ENCODE measurements around the gene FPR1. TPM values are rescaled to one million over a fixed set of nuclear protein-coding genes. Genes with fewer than 3 reads are reported as not detected.
A peak's percentile ranks its signal among the peaks of the same experiment; 100 is the strongest.

The FPR1 gene
- total RNA-seq, 1 donor: 5.1 TPM

DNA sequence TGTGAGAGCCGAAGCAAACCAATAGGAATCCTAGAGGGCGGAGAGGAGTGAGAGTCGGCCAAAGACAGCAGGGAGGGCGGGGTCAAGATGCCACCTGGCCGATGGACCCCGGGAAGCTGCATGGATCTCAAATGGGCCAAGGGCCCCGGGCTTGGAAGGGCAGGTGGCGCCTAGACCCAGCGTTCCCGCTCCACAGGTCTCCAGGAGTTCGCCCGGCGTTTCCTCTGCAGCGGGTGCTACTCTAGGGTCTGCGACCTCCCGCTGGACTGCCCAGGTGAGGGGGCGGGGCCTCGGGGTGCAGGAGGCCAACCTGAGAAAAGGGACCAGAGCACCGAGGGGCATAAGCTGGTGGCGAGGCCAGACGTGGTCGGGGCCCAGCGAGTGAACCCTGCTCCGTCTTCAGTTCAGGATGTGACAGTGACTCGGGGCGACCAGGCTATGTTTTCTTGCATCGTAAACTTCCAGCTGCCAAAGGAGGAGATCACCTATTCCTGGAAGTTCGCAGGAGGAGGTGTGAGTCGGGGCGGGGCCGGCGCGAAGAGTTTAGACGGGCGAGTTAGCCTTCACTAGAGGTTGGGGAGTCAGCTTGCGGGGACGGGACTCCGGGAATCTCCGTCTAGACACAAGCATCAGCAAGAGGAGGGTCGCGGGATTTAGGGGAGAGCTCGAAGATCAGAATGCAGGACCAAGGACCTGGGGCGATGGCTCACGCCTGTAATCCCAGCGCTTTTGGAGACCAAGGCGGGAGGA, 48.7 kb downstream of the FPR1 start:
- Histone ChIP-seq H2AFZ (ENCODE audit: low read length) (no peak overlapping the region), H3K4me3 (ENCODE audit: insufficient read depth, low read length) (no peak overlapping the region), H3K79me2 (ENCODE audit: insufficient read depth, low read length) (peaks cover 24% of the 10 kb centered on the region), H3K27ac (ENCODE audit: low read depth, low read length) (peak overlapping the region; percentile 89), H4K20me1 (ENCODE audit: insufficient read depth, low read length) (peaks cover 24% of the 10 kb centered on the region), H3K36me3 (ENCODE audit: insufficient read depth, low read length) (peaks cover 74% of the 10 kb centered on the region), H3K4me1 (ENCODE audit: insufficient read depth, low read length) (peaks cover 13% of the 10 kb centered on the region), H3K27me3 (ENCODE audit: insufficient read depth, low read length) (no peaks in the 10 kb centered on the region), H3K9me3 (ENCODE audit: low read depth, low read length) (no peaks in the 10 kb centered on the region), H3K4me2 (ENCODE audit: insufficient read depth, low read length) (no peak overlapping the region)
- TF ChIP-seq, protein P1, sequence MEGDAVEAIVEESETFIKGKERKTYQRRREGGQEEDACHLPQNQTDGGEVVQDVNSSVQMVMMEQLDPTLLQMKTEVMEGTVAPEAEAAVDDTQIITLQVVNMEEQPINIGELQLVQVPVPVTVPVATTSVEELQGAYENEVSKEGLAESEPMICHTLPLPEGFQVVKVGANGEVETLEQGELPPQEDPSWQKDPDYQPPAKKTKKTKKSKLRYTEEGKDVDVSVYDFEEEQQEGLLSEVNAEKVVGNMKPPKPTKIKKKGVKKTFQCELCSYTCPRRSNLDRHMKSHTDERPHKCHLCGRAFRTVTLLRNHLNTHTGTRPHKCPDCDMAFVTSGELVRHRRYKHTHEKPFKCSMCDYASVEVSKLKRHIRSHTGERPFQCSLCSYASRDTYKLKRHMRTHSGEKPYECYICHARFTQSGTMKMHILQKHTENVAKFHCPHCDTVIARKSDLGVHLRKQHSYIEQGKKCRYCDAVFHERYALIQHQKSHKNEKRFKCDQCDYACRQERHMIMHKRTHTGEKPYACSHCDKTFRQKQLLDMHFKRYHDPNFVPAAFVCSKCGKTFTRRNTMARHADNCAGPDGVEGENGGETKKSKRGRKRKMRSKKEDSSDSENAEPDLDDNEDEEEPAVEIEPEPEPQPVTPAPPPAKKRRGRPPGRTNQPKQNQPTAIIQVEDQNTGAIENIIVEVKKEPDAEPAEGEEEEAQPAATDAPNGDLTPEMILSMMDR (IDR thresholded peaks at IDR 0.05; ENCODE audit: extremely low read depth, low read depth, low read length): no peak
- DNase-seq (ENCODE audit: insufficient read length, low spot score, missing footprints): peak; percentile 45

DNA sequence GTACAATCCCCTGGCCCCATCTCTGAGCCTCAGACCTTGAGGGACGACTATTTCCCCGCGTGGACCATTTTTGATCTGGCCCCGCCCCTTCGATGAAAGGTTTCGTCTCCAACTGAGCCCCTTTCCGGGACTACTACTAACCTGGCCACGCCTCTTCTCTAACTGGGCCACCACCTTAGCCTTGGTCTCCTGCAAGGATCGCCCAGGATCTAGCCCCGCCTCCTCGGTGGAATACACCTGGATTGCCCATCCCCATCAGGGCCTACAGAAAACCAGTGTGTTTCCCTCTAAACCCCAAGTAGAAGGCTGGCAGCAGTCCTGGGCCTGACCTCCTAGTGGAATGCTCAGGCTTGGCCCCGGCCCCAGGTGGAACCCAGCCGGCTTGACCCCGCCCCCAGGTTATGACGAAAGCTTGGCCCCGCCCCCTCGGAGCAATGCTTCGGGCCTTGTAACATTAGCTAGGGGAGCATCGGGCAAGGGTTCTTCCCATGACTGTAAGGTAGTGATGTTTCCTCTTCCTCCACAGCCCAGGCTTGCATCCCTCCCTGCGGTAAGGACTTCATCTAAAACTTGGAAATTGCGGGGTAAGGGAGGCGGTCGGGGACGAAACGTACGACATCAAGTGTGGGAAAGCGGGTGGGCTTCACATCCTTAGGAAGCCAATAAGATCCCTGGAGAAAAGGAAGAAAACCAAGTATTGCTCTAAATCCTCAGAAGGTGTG, 49.4 kb downstream of the FPR1 start:
- no peak overlapping the region for H3K4me2 ChIP-seq (ENCODE audit: insufficient read depth, low read length)
- TF ChIP-seq, protein P1 (IDR thresholded peaks at IDR 0.05; ENCODE audit: extremely low read depth, low read depth, low read length): no peak
- peaks cover 32% of the 10 kb centered on the region for H3K79me2 ChIP-seq (ENCODE audit: insufficient read depth, low read length)
- H3K9me3 ChIP-seq (ENCODE audit: low read depth, low read length): no peaks in the 10 kb centered on the region
- H2AFZ ChIP-seq (ENCODE audit: low read length): no peak overlapping the region
- no peak overlapping the region for H3K27ac ChIP-seq (ENCODE audit: low read depth, low read length)
- H3K36me3 ChIP-seq (ENCODE audit: insufficient read depth, low read length): peaks cover 80% of the 10 kb centered on the region
- H3K4me1 ChIP-seq (ENCODE audit: insufficient read depth, low read length): peaks cover 13% of the 10 kb centered on the region
- no peaks in the 10 kb centered on the region for H3K27me3 ChIP-seq (ENCODE audit: insufficient read depth, low read length)
- peak; percentile 86 for DNase-seq (ENCODE audit: insufficient read length, low spot score, missing footprints)
- H4K20me1 ChIP-seq (ENCODE audit: insufficient read depth, low read length): peaks cover 31% of the 10 kb centered on the region
- H3K4me3 ChIP-seq (ENCODE audit: insufficient read depth, low read length): no peak overlapping the region

DNA sequence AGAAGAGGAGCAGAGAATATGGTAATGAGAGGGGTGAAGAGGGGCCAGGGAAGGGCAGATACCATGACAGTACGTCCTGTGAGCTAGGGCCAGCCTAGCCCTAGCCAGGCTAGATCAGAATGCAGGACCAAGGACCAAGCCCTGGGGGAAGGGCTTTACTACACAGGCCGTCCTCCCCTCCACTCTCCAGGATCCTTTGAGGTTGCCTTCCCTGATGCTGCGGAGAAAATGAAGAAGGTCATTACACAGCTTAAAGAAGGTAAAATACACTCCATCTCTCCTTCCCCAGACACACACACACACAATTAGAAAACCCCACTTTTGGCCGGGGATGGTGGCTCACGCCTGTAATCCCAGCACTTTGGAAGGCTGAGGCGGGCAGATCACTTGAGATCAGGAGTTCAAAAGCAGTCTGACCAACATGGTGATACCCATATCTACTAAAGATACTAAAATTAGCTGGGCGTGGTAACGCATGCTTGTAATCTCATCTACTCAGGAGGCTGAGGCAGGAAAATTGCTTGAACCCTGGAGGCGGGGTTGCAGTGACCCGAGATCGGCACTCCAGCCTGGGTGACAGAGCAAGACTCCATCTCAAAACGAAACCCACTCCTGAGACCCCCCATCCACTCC, 50.1 kb downstream of the FPR1 start:
- no peak for DNase-seq (ENCODE audit: insufficient read length, low spot score, missing footprints)
- Histone ChIP-seq H3K4me1 (ENCODE audit: insufficient read depth, low read length) (peaks cover 13% of the 10 kb centered on the region), H3K79me2 (ENCODE audit: insufficient read depth, low read length) (peaks cover 38% of the 10 kb centered on the region), H3K36me3 (ENCODE audit: insufficient read depth, low read length) (peaks cover 80% of the 10 kb centered on the region), H3K4me3 (ENCODE audit: insufficient read depth, low read length) (no peak overlapping the region), H2AFZ (ENCODE audit: low read length) (no peak overlapping the region), H3K27ac (ENCODE audit: low read depth, low read length) (no peak overlapping the region), H4K20me1 (ENCODE audit: insufficient read depth, low read length) (peaks cover 37% of the 10 kb centered on the region), H3K27me3 (ENCODE audit: insufficient read depth, low read length) (no peaks in the 10 kb centered on the region), H3K4me2 (ENCODE audit: insufficient read depth, low read length) (no peak overlapping the region), H3K9me3 (ENCODE audit: low read depth, low read length) (no peaks in the 10 kb centered on the region)
- TF ChIP-seq, protein P1 (IDR thresholded peaks at IDR 0.05; ENCODE audit: extremely low read depth, low read depth, low read length): no peak

DNA sequence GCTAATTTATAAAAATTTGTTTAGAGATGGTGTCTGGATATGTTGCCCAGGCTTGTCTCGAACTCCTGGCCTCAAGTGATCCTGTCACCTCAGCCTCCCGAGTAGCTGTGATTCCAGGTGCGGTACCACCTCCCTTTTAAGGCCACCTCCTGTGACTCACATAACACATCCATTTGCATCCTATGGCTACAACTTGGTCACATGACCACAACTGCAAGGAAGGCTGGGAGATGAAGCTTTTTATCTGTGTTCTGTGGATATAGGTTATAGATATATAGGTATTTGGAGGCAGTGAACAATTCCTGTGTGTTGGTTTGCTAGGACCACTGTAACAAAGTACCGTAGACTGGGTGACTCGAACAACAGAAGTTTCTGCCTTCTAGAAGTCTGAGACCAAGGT, 52.5 kb downstream of the FPR1 start:
- no peaks in the 10 kb centered on the region for H3K9me3 ChIP-seq (ENCODE audit: low read depth, low read length)
- TF ChIP-seq, protein P1 (IDR thresholded peaks at IDR 0.05; ENCODE audit: extremely low read depth, low read depth, low read length): no peak
- no peak for DNase-seq (ENCODE audit: insufficient read length, low spot score, missing footprints)
- H4K20me1 ChIP-seq (ENCODE audit: insufficient read depth, low read length): peaks cover 59% of the 10 kb centered on the region
- H3K79me2 ChIP-seq (ENCODE audit: insufficient read depth, low read length): peaks cover 52% of the 10 kb centered on the region
- H3K27me3 ChIP-seq (ENCODE audit: insufficient read depth, low read length): no peaks in the 10 kb centered on the region
- no peaks in the 10 kb centered on the region for H3K4me1 ChIP-seq (ENCODE audit: insufficient read depth, low read length)
- H3K36me3 ChIP-seq (ENCODE audit: insufficient read depth, low read length): peaks cover 85% of the 10 kb centered on the region
- no peak overlapping the region for H3K4me2 ChIP-seq (ENCODE audit: insufficient read depth, low read length)
- H3K27ac ChIP-seq (ENCODE audit: low read depth, low read length): no peak overlapping the region
- H2AFZ ChIP-seq (ENCODE audit: low read length): no peak overlapping the region
- H3K4me3 ChIP-seq (ENCODE audit: insufficient read depth, low read length): no peak overlapping the region
